Measurements from ENCODE around the gene AMHR2.

The AMHR2 gene

GRCh38 chr12:53476769-53477209 lies 53.1 kb downstream of the AMHR2 start:
- TF ChIP-seq GFI1B (tag by site-specific recombination; IDR thresholded peaks at IDR 0.05), result no peak
- 0 out of 2 replicates have a peak, but pooled peaks have one; percentile 39 for TF ChIP-seq IKZF3 (tag by site-specific recombination; IDR thresholded peaks at IDR 0.05)
- peak; percentile 55 for TF ChIP-seq ZNF654 (tag by site-specific recombination; IDR thresholded peaks at IDR 0.05; ENCODE audit: low read depth)
- no peak for TF ChIP-seq ZNF660 (tag by site-specific recombination; IDR thresholded peaks at IDR 0.05)
- TF ChIP-seq MZF1 (tag by site-specific recombination; IDR thresholded peaks at IDR 0.05; ENCODE audit: borderline replicate concordance), result peak; percentile 50; the same call in 1 of the 2 replicates
- H3K27ac ChIP-seq (ENCODE audit: extremely low read depth, low read depth, low read length), result no peak overlapping the region
- no peak overlapping the region for H3K4me3 ChIP-seq (ENCODE audit: low read depth, low read length)
- ChIA-PET POLR2A (interaction anchor here (0.6 to 4.1 kb wide), 3 partner anchors 12 to 96 kb away, joined by 5 to 23 read pairs (median 6); no protein-coding TSS in a partner anchor), CTCF (interaction anchor here (0.6 to 4.6 kb wide), 11 partner anchors 9 to 155 kb away, joined by 3 to 25 read pairs (median 4); partner anchors contain the start of gene AAAS)
- H3K4me1 ChIP-seq (ENCODE audit: control insufficient read depth, insufficient read depth, low read length), result no peaks in the 10 kb centered on the region
- H3K36me3 ChIP-seq (ENCODE audit: control insufficient read depth in 2 of 2, insufficient read depth in 1 of 2, low read length in 2 of 2), result peaks cover 80 to 98% of the 10 kb centered on the region in 2 experiments
- H3K9me3 ChIP-seq (ENCODE audit: control insufficient read depth, insufficient read depth, low read depth, low read length), result no peaks in the 10 kb centered on the region

- Histone ChIP-seq H3K4me1 (ENCODE audit: control insufficient read depth, insufficient read depth, low read length) (no peaks in the 10 kb centered on the region), H3K36me3 (ENCODE audit: control insufficient read depth in 2 of 2, insufficient read depth in 1 of 2, low read length in 2 of 2) (peaks cover 61 to 98% of the 10 kb centered on the region in 2 experiments), H3K4me3 (ENCODE audit: low read depth, low read length) (no peak overlapping the region), H3K27ac (ENCODE audit: extremely low read depth, low read depth, low read length) (no peak overlapping the region), H3K9me3 (ENCODE audit: control insufficient read depth, insufficient read depth, low read depth, low read length) (no peaks in the 10 kb centered on the region)
- ChIA-PET CTCF (interaction anchor here (1.5 to 1.8 kb wide), 2 partner anchors 13 to 126 kb away, joined by 3 to 14 read pairs; no protein-coding TSS in a partner anchor), POLR2A (interaction anchor here (0.6 to 4.1 kb wide), 2 partner anchors 20 to 28 kb away, joined by 4 to 23 read pairs; no protein-coding TSS in a partner anchor)
- TF ChIP-seq ZSCAN4 (tag by site-specific recombination; IDR thresholded peaks at IDR 0.05) (no peak), ZFP69B (tag by site-specific recombination; IDR thresholded peaks at IDR 0.05) (no peak), ZNF768 (tag by site-specific recombination; IDR thresholded peaks at IDR 0.05) (no peak), ZNF394 (tag by site-specific recombination; IDR thresholded peaks at IDR 0.05; ENCODE audit: borderline replicate concordance) (no peak), ZNF518A (tag by site-specific recombination; conservative IDR thresholded peaks at IDR 0.05; ENCODE audit: low read depth) (no peak), ZNF785 (tag by site-specific recombination; IDR thresholded peaks at IDR 0.05) (no peak), ZBTB26 (tag by site-specific recombination; optimal IDR thresholded peaks at IDR 0.05) (no peak), SETDB1 (IDR thresholded peaks at IDR 0.05; ENCODE audit: insufficient read length, low read length) (no peak), ZNF626 (tag by site-specific recombination; IDR thresholded peaks at IDR 0.05) (no peak), ZNF292 (tag by site-specific recombination; IDR thresholded peaks at IDR 0.05; ENCODE audit: borderline replicate concordance, low read depth) (no peak)
Observed at GRCh38 chr12:53478865-53479264, 55.2 kb downstream of the AMHR2 start.

All from HEK293 (cell line).